Hindlimb muscle (tissue), 1 donor: ENCODE measurements around the gene TGFBR1. TPM values are rescaled to one million over a fixed set of nuclear protein-coding genes. Genes with fewer than 3 reads are reported as not detected.

Source experiments
- DNase-seq: peaks from one replicate; pipeline ENCODE4 v3.0.0-alpha.2; 2013
- polyA plus RNA-seq: library from polyadenylated mRNA; unstranded; fragments of 120-200 nt; gene quantifications from one replicate; pipeline ENCODE4 v1.2.1, GENCODE V29; 2013; ENCODE audit not compliant: insufficient read length

Gene TGFBR1
- 22.2 TPM for polyA plus RNA-seq

DNA sequence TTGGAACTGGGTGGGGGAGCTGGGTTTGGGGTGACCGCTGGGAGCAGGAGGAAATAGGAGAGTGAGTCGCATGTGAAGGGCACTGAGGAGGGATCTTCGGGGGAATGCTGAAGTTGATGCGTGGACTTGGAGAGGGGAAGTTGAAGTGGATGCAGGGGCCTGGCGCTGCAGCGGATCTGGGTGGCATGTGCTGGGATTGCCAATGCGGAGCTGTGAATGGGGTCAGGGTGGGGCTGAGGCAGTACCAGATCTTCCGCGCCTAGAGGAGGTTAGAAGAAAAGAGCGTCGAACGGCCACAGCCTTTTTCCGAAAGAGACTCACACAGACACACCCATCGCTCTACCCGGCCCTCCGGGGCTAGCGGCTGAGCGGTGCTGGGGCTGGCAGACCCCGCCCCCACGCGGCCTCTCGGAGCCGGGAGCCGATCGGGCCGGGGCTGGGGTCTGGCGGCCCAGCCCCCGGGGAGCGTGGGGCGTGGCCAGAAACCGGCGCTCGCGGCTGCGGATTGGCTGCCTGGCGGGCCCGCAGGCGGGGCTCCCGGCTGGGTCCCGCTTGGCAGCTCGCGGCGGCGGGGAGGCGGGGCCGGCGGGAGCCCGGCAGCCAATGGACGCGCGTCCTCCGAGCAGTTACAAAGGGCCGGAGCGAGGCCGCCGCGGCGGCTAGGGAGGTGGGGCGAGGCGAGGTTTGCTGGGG, at the start of gene TGFBR1:
TGFBR1 (plus strand) TSS at position 655 of the 693 bp plus-strand sequence. CDS start 93 bp downstream, outside the sequence.
- DNase-seq: peak; percentile 93

DNA sequence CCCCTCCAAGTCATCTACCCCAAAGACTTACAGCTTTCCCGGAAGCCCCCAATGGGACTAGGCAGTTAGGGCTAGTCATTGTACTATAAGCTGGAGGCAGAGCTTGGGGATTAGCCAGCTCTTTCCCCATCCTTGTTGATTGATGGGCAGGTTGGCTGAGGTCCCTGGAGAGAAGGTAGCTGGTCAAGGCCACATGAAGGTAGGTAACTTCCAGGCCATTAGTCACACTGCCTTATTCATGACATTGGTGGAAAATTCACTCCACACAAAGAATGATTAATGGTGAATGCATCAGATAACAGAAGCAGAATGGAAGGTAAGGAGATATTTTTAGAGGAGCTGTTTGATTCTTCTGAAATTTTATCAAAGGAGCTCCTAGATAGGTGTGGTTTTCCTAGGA, 49.5 kb upstream of the TGFBR1 start:
- no peak for DNase-seq

DNA sequence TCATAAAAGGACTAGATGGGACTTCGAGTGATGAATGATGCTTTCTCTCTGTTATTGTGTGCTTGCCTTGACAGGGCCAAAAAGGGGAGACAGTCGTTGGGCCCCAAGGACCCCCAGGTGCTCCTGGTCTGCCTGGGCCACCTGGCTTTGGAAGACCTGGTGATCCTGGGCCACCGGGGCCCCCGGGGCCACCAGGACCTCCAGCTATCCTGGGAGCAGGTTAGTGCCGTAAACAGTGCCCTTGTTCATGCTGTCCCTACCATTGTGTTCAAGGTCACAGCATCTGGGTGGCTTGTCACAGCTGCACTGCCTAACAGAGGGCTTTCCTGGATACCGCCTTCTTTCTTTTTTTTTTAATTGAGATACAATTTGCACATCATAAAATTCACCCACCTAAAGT, 48.7 kb upstream of the TGFBR1 start:
- DNase-seq: no peak

DNA sequence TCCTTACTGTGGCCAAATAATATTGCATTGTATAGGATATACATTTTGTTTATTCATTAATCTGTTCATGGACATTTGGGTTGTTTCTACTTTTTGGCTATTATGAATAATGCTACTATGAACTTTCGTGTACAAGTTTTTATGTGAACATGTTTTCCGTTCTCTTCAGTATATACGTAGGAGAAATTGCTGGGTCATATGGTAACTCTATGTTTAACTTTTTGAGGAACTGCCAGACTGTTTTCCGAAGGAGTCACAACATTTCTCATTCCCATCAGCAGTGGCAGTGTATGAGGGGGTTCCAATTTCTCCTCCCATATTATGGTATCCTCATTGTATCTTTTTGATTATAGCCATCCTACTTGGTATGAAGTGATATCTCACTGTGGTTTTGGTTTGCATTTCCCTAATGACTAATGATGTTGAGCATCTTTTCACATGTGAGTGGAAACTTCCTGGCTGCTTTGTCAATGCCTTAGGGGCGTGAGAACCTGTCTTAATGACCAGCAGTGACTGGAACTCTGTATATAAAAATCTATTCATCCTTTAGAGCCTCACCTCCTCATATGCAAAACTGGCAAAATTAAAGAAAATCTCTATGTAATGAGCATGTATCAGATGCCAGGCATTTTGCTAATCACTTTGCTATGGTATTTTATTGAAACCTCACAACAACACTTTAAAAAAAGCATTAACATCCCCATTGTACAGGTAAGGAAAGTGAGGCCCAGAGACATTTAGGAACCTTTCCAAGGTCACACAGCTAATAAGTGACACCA, 47.8 kb upstream of the TGFBR1 start:
- no peak for DNase-seq

GRCh38 chr9:99057665-99058625, 47.0 kb upstream of the TGFBR1 start:
- peak; percentile 29 for DNase-seq

DNA sequence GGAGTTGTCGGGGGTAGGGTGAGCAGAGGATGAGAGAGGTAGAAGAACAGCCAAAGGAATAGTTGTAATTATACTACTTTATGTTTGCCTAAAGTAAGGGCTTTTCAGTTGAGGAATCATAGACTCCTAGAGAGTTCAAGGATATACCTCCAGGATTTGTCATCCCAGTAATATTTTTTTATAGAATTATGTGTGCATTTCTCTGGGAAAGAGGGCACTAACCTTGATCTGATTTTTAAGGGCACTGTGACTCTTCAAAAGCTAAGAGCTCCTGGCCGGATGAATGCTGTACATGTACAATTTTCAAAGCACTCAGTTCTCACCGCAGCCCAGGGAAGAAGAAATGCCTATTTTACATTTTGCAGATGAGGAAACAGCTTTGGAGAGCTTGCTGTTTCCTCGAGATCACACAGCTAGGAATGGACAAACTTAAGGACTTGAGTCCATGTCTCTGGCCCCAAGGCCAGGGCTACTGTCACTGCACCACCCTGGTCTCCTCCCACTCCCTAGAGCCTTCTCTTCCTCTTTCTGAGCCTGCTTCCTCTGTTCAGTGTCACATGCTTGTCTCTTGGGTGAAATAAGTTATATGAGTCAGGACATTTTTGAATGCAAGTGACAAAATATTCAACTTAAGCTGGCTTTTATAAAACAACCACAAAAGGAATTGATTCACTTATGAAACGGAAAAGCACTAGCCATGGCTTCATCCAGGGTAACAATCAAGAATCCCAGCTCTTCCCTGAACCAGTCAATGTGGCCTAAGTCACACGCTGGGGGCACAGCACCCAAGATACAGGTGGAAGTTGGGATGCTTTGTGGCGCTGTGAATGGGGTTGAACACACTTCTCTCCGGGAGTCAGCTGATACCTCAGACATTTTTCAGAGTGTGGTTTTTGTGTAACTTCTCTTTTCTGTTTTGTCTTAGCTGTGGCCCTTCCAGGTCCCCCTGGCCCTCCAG, 45.7 kb upstream of the TGFBR1 start:
- DNase-seq: no peak

- no peak for DNase-seq
Measured at GRCh38 chr9:99060621-99061020, 44.3 kb upstream of the TGFBR1 start.

GRCh38 chr9:99062549-99062948, 42.4 kb upstream of the TGFBR1 start:
- no peak for DNase-seq

GRCh38 chr9:99063522-99063921, 41.4 kb upstream of the TGFBR1 start:
- DNase-seq: no peak

- DNase-seq: no peak
Measured at GRCh38 chr9:99066571-99066970, 38.3 kb upstream of the TGFBR1 start.

DNA sequence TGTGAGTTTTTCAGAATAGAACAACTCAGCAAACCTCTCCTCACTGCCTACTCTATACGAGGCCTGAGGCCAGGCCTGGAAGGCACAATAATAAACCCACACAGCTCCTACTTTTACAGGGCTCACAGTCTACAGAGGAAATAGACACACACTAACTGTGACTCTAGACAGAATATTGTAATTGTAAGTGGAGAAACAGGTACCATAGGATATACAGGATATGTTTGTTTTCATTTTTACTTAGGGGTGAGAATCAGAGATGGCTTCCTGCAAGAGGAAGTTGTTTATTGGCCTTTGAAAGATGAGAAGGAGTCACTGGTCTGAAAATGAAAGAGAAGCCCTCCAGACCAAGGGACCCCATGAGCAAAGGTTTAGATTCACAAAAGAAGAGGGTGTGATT, 35.8 kb upstream of the TGFBR1 start:
- no peak for DNase-seq

- no peak for DNase-seq
Measured at GRCh38 chr9:99069546-99069945, 35.4 kb upstream of the TGFBR1 start.

DNA sequence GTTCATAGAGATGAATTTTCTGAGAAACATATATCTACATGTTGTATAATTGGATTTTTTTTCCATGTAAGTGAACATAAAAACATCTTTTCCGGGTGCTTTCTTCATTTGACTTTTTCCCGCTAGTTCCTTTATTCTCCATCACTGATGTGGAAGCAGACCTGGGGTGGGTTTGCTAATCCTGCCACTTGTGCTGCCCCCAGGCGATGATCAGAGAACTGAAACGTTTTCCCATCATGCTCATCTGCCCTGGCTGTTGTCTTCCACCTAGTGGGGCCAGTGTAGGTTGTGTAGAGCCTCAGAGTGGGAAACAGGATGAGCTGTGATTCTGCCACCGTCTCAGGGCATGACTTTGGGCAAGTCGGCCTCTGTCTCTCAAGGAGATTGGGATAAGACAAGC, 34.2 kb upstream of the TGFBR1 start:
- DNase-seq: no peak

DNA sequence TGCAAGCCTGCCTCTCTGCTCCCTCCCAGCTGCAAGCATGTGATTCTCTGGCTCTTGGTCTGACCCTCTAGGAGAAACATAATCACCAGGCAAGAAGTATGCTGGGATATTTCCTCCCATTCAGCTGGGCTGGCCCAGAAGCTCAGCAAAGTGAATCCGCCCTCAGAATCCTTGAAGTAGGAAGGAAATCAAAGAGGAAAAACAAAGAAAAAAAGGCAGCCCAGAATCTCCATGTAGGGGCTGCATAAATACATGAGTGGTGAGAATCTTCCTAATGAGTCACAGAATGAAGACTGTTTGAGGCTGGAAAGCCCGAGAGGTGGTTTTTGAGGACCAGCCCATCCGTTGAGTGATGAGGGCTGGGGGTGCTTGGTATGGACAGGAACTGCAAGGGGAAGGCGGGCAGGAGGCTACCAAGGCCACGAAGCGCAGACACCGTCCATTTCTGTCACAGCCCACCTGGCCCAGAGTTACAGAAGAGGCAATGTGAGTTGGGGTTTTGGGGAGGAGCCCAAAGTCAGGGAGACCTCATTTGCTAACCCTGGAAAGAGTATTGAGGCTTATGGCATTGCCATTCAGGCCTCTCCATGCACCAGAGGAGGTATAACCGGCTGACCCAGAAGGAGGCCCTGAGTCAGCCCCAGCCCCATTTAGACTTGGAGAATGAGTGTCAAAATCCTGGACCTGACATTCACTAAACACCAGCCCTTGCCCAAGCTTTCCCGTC, 33.4 kb upstream of the TGFBR1 start:
- DNase-seq: no peak

- DNase-seq: no peak
Measured at GRCh38 chr9:99072040-99072394, 32.9 kb upstream of the TGFBR1 start.

- DNase-seq: no peak
Measured at GRCh38 chr9:99073347-99073746, 31.6 kb upstream of the TGFBR1 start.

DNA sequence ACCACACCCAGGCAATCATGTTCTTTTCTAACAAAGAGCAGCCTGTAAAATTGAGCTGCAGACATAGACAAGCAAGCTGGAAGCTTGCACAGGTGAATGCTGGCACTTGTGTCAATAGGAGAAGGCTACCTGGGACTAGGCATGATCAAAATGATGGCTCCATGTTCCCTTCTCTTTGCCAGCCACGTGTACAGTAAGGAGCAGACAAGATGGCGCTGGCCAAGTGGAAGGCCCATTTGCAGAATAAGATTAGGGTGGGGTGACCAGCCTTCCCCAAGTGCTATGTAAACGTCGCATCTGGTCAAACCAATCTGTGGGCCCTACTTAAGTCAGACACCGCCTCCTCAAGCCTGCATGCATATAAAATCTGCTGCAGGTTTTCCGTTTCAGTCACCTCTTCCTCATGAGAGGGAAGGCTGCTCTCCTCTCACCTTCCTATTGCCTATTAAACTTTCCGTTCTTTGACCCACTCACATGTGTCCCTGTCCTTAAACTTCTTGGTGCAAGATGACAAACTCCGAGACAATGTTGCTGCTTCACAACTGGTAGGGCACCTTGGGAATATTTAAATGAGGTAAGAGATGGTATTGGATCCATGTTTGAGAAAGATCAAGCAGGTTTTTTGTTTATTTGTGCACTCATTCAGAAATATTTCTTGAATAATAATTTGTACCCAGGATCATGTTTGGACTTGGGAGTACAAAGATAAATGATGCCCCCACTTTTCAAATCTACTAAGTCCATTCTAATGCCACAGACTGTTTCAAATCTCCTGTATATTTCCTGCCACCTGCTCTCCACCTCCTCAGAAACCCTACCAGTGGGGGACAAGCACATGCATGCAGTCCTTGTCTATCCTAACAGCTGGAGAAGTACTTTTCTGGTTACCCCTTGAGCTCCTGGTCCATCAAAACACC, 30.7 kb upstream of the TGFBR1 start:
- DNase-seq: no peak

GRCh38 chr9:99074902-99075245, 30.0 kb upstream of the TGFBR1 start:
- no peak for DNase-seq

GRCh38 chr9:99075246-99075912, 29.5 kb upstream of the TGFBR1 start:
- no peak for DNase-seq

GRCh38 chr9:99076030-99076429, 28.9 kb upstream of the TGFBR1 start:
- no peak for DNase-seq
